B cell (primary cell): ENCODE results near the gene RHPN2. TPM values are rescaled to one million over a fixed set of nuclear protein-coding genes. Genes with fewer than 3 reads are reported as not detected.
"Not testable (repeated sequence)": the region's sequence is repeated elsewhere in the genome, so short reads cannot be mapped to it uniquely, and the experiment has no call there.

Source experiments
- ATAC-seq: fragments of 200-7000 bp; cut with Tn5 transposase; one replicate; pipeline ENCODE4 v1.10.0; 2021; ENCODE audit warnings: low read depth, mild to moderate bottlenecking, moderate number of reproducible peaks, moderate library complexity
- CTCF ChIA-PET: fragments of 350-600 bp; sonication (Branson Sonifier 250); formaldehyde crosslinking; loops from one replicate; lab custom pipeline; 2021; ENCODE audit warnings: antibody characterized with exemption, inconsistent platforms; lab: Charles Lee
- POLR2A ChIA-PET: fragments of 350-600 bp; sonication (Branson Sonifier 250); formaldehyde crosslinking; loops from one replicate; lab custom pipeline; 2021; ENCODE audit warnings: antibody characterized with exemption; lab: Charles Lee
- DNase-seq: peaks from one replicate; pipeline ENCODE4 v3.0.0; 2013
- H2AFZ ChIP-seq: 2 replicates; pipeline ENCODE4 v1.6.1; 2012; ENCODE audit warnings: mild to moderate bottlenecking, low read depth, low read length; ENCODE audit not compliant: insufficient read depth, poor library complexity, severe bottlenecking
- H3K27ac ChIP-seq, 2 donors: 1 replicate in 1 of 2; 2 replicates in 1 of 2; pipeline ENCODE4 v1.5.1; 2012 to 2013; ENCODE audit warnings: low read length in 2 of 2, mild to moderate bottlenecking in 2 of 2, moderate library complexity in 1 of 2
- H3K27me3 ChIP-seq, 4 experiments: fragments of 200-600 bp in 1 of 4; sonication (generic) in 1 of 4; replicated peaks in 1 of 4; 1 replicate in 2 of 4; 2 replicates in 2 of 4; pipeline versions ENCODE4 v1.6.1 to v1.7.0; 2013 to 2016; ENCODE audit warnings: low read length in 3 of 4, mild to moderate bottlenecking in 2 of 4, mixed read lengths in 1 of 4, moderate library complexity in 1 of 4; ENCODE audit not compliant: insufficient read depth in 4 of 4, control insufficient read depth in 3 of 4; ENCODE audit errors: control extremely low read depth in 1 of 4
- H3K36me3 ChIP-seq, 2 experiments: replicated peaks in 1 of 2; 1 replicate in 1 of 2; 2 replicates in 1 of 2; pipeline versions ENCODE4 v1.6.1 to v1.7.1; 2013; ENCODE audit warnings: low read length in 1 of 2; ENCODE audit not compliant: insufficient read depth in 2 of 2, control insufficient read depth in 1 of 2; ENCODE audit errors: control extremely low read depth in 1 of 2, extremely low read depth in 1 of 2
- H3K4me1 ChIP-seq, 2 donors: fragments of 200-600 bp in 1 of 2; sonication (generic) in 1 of 2; 1 replicate in 1 of 2; 2 replicates in 1 of 2; pipeline versions ENCODE4 v1.5.1 to v1.6.1; 2013 to 2017; ENCODE audit warnings: low read length in 2 of 2; ENCODE audit not compliant: control insufficient read depth in 2 of 2, insufficient read depth in 2 of 2
- H3K4me2 ChIP-seq: replicated peaks from 2 replicates; pipeline ENCODE3; 2012; ENCODE audit warnings: mild to moderate bottlenecking, low read depth, low read length; ENCODE audit not compliant: poor library complexity, severe bottlenecking
- H3K4me3 ChIP-seq, 5 experiments: fragments of 200-600 bp in 1 of 5; sonication (generic) in 1 of 5; 1 replicate in 3 of 5; 2 replicates in 2 of 5; pipeline versions ENCODE4 v1.5.1 to v1.7.0; 2011 to 2016; ENCODE audit warnings: low read length in 4 of 5, mild to moderate bottlenecking in 4 of 5, low read depth in 2 of 5, control low read depth in 1 of 5, moderate library complexity in 1 of 5; ENCODE audit not compliant: insufficient read depth in 1 of 5; ENCODE audit errors: control extremely low read depth in 1 of 5, extremely low read depth in 1 of 5
- H3K79me2 ChIP-seq: fragments of 200-600 bp; sonication (generic); one replicate; pipeline ENCODE4 v1.6.0; 2016; ENCODE audit warnings: low read length; ENCODE audit not compliant: control insufficient read depth, insufficient read depth
- H3K9ac ChIP-seq: fragments of 200-600 bp; sonication (generic); 2 replicates; pipeline ENCODE4 v1.6.1; 2017; ENCODE audit warnings: mild to moderate bottlenecking, low read length, moderate library complexity
- H3K9me3 ChIP-seq, 3 donors: one replicate each; pipeline versions ENCODE4 v1.6.1 to v1.7.1; 2013; ENCODE audit warnings: low read length in 2 of 3; ENCODE audit not compliant: control insufficient read depth in 2 of 3, insufficient read depth in 1 of 3; ENCODE audit errors: control extremely low read depth in 1 of 3
- H4K20me1 ChIP-seq: 2 replicates; pipeline ENCODE4 v1.6.0; 2012; ENCODE audit warnings: mild to moderate bottlenecking, low read length; ENCODE audit not compliant: insufficient read depth, control insufficient read depth, poor library complexity, severe bottlenecking
- H3K27ac Mint-ChIP-seq: one replicate; pipeline ENCODE4 v1.8.0; 2021; ENCODE audit warnings: mixed read lengths
- H3K27me3 Mint-ChIP-seq: one replicate; pipeline ENCODE4 v1.8.0; 2021; ENCODE audit warnings: mixed read lengths
- H3K4me1 Mint-ChIP-seq: one replicate; pipeline ENCODE4 v1.8.0; 2021; ENCODE audit warnings: mixed read lengths
- H3K4me3 Mint-ChIP-seq: one replicate; pipeline ENCODE4 v1.8.0; 2021; ENCODE audit warnings: mixed read lengths
- H3K9me3 Mint-ChIP-seq: one replicate; pipeline ENCODE4 v1.8.0; 2022; ENCODE audit warnings: mixed read lengths; ENCODE audit not compliant: insufficient read depth
- CTCF ChIP-seq: fragments of 200-600 bp; IDR thresholded peaks from one replicate; pipeline ENCODE4 v1.8.0; 2022; ENCODE audit warnings: antibody characterized with exemption, mild to moderate bottlenecking
- EZH2 ChIP-seq: IDR thresholded peaks from 2 replicates; pipeline ENCODE4 v1.6.1; 2012; ENCODE audit warnings: borderline replicate concordance, low read depth, mild to moderate bottlenecking, moderate library complexity, low read length; ENCODE audit not compliant: insufficient read depth, poor library complexity, severe bottlenecking
- WGBS: methylation state at CpG from one replicate; pipeline ENCODE4 v1.1.5; 2013; ENCODE audit warnings: missing lambda C conversion rate; ENCODE audit not compliant: insufficient coverage; 5-methylcytosine and 5-hydroxymethylcytosine counted together
- intact Hi-C: fragments of 100-400 bp; cut with micrococcal nuclease; formaldehyde crosslinking; loops from one replicate; pipeline ENCODE4 v1.10.0; 2022
- polyA plus RNA-seq: library from polyadenylated mRNA; depleted of rRNA; stranded (reverse); fragments of >200 nt; gene quantifications from 2 replicates; pipeline ENCODE4 v1.2.3, GENCODE V29; 2012
- total RNA-seq, 2 donors: library from RNA; stranded (reverse); fragments of 120-200 nt in 1 of 2; gene quantifications; 1 replicate in 1 of 2; 2 replicates in 1 of 2; pipeline versions ENCODE4 v1.2.3 to v1.2.4, GENCODE V29; 2013 to 2022

The RHPN2 gene
- total and polyA plus RNA-seq, 2 donors (not counting 1 experiment from before 2014, with no cell fraction given), result 4.9 to 5.5 TPM

GRCh38 chr19:33039108-33039599 is 25.5 kb downstream of the RHPN2 start:
- POLR2A ChIA-PET, result no interaction called here

GRCh38 chr19:33037168-33038025 is 27.3 kb downstream of the RHPN2 start:
- H4K20me1 ChIP-seq, H3K27me3 Mint-ChIP-seq, POLR2A ChIA-PET, H3K27me3 ChIP-seq, H3K36me3 ChIP-seq, CTCF ChIA-PET, H3K4me1 Mint-ChIP-seq, ATAC-seq, H3K9me3 ChIP-seq, DNase-seq, intact Hi-C loops, H3K4me1 ChIP-seq, H3K27ac Mint-ChIP-seq, H3K9me3 Mint-ChIP-seq, H3K79me2 ChIP-seq: not testable (repeated sequence)
- Histone ChIP-seq H2AFZ (peak overlapping the region; percentile 60), H3K9ac (peak overlapping the region; percentile 57), H3K27ac (peak overlapping the region in 1 of 2 donors; percentile 49), H3K4me3 (peak overlapping the region in 3 of 5 experiments; percentile 5 to 32 (median 29)), H3K4me2 (peak overlapping the region; percentile 50)
- peak overlapping the region; percentile 80 for H3K4me3 Mint-ChIP-seq
- WGBS, result 17% methylated on average over 12 of the region's 18 CpGs

More at GRCh38 chr19:33039108-33039599, 25.5 kb downstream of the RHPN2 start:
- no peaks in the 10 kb centered on the region for H3K9me3 Mint-ChIP-seq
- intact Hi-C loops, result no loop called here
- no peaks in the 10 kb centered on the region for H3K27me3 Mint-ChIP-seq
- H3K4me1 ChIP-seq, result no peaks in the 10 kb centered on the region
- H3K9me3 ChIP-seq, result no peaks in the 10 kb centered on the region
- H3K4me3 ChIP-seq, result no peak overlapping the region
- CTCF ChIA-PET, result no interaction called here
- TF ChIP-seq EZH2 (no peak), CTCF (no peak)
- no peak overlapping the region for H2AFZ ChIP-seq
- no peak overlapping the region for H3K27ac Mint-ChIP-seq
- H3K4me1 Mint-ChIP-seq, result peaks cover 8% of the 10 kb centered on the region
- 88% methylated on average over 10 of the region's 10 CpGs for WGBS
- H4K20me1 ChIP-seq, result no peaks in the 10 kb centered on the region
- H3K79me2 ChIP-seq, result no peaks in the 10 kb centered on the region
- no peak overlapping the region for H3K9ac ChIP-seq
- ATAC-seq (no peak), DNase-seq (no peak)
- no peak overlapping the region for H3K4me3 Mint-ChIP-seq
- no peak overlapping the region for H3K27ac ChIP-seq
- no peaks in the 10 kb centered on the region for H3K36me3 ChIP-seq
- no peaks in the 10 kb centered on the region for H3K27me3 ChIP-seq
- H3K4me2 ChIP-seq, result no peak overlapping the region

- H3K4me1 Mint-ChIP-seq, H3K4me3 ChIP-seq, H3K36me3 ChIP-seq, H4K20me1 ChIP-seq, H3K4me2 ChIP-seq, H3K4me1 ChIP-seq, H2AFZ ChIP-seq, ATAC-seq, POLR2A ChIA-PET, H3K27me3 Mint-ChIP-seq, DNase-seq, H3K27ac ChIP-seq, H3K79me2 ChIP-seq, H3K9me3 ChIP-seq, H3K9ac ChIP-seq, H3K4me3 Mint-ChIP-seq, CTCF ChIA-PET, H3K27ac Mint-ChIP-seq, H3K9me3 Mint-ChIP-seq, intact Hi-C loops, H3K27me3 ChIP-seq: not testable (repeated sequence)
- WGBS, result 98% methylated on average over 34 of the region's 45 CpGs
These were observed 28.1 kb downstream of the RHPN2 start for GRCh38 chr19:33036370-33037167.
